ENCODE data around the gene PPIB.

Gene PPIB

GRCh38 chr15:64162869-64163658, at the start of gene PPIB:
PPIB (minus strand) TSS chr15:64163022; CDS start chr15:64162986, 36 bp downstream.
- Histone ChIP-seq H3K9me3 (ENCODE audit: control insufficient read depth, insufficient read depth, low read length) (no peaks in the 10 kb centered on the region), H3K4me1 (ENCODE audit: control insufficient read depth, insufficient read depth, low read length) (peaks cover 11% of the 10 kb centered on the region), H3K9ac (ENCODE audit: low read depth, low read length) (peak within 1 kb of the TSS; percentile 87), H3K36me3 (ENCODE audit: control insufficient read depth, insufficient read depth, low read length) (peaks cover 20% of the 10 kb centered on the region), H3K27me3 (ENCODE audit: control insufficient read depth, insufficient read depth, low read length) (no peaks in the 10 kb centered on the region), H3K4me3 (ENCODE audit: low read depth, low read length) (peak within 1 kb of the TSS; percentile 86)

DNA sequence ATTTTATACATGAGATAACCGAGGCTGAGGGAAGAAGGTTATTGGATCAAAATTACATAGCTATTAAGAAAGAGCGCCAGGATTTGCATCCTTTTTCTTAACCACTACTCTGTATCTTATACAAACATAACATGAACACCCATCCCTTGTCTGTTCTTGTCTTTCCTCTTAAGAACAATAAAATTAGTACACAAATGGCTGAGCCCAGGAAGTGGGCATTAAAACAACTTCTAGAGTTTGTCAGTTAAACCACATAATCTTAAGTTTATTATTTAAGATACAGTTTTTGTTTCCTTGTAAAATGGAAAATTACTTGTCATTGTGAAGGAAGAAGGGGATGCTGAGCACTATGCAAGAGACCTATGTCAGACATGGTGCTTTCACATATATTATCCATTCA, 48.9 kb upstream of the PPIB start:
- H3K36me3 ChIP-seq (ENCODE audit: control insufficient read depth, insufficient read depth, low read length): no peaks in the 10 kb centered on the region
- no peaks in the 10 kb centered on the region for H3K27me3 ChIP-seq (ENCODE audit: control insufficient read depth, insufficient read depth, low read length)
- no peaks in the 10 kb centered on the region for H3K9me3 ChIP-seq (ENCODE audit: control insufficient read depth, insufficient read depth, low read length)
- H3K4me1 ChIP-seq (ENCODE audit: control insufficient read depth, insufficient read depth, low read length): no peaks in the 10 kb centered on the region
- H3K9ac ChIP-seq (ENCODE audit: low read depth, low read length): no peak overlapping the region
- H3K4me3 ChIP-seq (ENCODE audit: low read depth, low read length): no peak overlapping the region

DNA sequence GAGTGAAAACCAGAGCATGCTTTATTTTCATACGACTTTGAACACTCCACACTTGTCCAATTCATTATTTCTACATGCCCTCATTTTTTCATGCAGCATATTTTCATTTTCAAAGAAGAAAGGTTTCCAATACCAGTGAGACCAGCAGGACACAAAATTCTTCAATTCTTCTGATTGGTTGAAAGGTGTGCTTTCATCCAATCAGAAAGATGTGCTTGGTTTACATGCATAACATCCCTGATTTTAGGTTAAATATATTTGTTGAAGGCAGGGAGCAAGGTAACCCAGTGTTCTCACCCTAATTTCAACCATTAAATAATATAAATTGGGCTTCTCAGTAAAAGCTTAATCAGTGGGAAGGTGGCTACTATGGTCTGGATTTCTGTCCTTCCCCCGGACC, 47.5 kb upstream of the PPIB start:
- Histone ChIP-seq H3K36me3 (ENCODE audit: control insufficient read depth, insufficient read depth, low read length) (no peaks in the 10 kb centered on the region), H3K4me1 (ENCODE audit: control insufficient read depth, insufficient read depth, low read length) (no peaks in the 10 kb centered on the region), H3K4me3 (ENCODE audit: low read depth, low read length) (no peak overlapping the region), H3K9ac (ENCODE audit: low read depth, low read length) (no peak overlapping the region), H3K9me3 (ENCODE audit: control insufficient read depth, insufficient read depth, low read length) (no peaks in the 10 kb centered on the region), H3K27me3 (ENCODE audit: control insufficient read depth, insufficient read depth, low read length) (no peaks in the 10 kb centered on the region)

DNA sequence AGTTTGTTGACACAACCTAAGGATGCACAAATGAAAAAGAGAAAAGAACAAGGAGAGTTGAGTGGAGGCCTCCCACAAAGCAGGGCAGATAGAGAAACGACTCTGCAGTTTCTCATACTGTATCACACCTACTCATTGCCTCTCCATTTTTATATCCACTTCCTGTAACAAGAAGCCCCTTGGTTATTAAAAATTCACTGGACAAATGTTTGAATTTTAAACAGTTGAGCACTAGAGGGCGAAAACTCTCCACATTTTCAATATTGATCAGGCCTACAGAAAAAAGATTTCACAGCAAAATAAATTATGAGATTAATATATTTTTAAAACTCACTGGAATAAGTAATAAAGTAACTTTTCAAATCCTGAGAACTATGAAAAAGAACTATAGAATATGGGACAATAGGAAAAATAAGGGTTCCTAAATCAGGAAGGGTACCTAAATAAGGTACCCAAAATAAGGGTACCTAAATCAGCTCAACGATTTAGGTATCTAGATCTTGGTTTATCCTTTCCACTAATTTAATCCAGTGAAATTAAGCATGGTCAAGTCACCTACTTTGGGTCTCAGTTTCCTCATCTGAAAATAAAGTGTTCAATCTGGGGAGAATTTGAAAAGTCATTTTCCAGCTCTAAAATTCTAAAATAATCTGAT, 47.0 kb upstream of the PPIB start:
- Histone ChIP-seq H3K36me3 (ENCODE audit: control insufficient read depth, insufficient read depth, low read length) (no peaks in the 10 kb centered on the region), H3K9me3 (ENCODE audit: control insufficient read depth, insufficient read depth, low read length) (no peaks in the 10 kb centered on the region), H3K4me1 (ENCODE audit: control insufficient read depth, insufficient read depth, low read length) (no peaks in the 10 kb centered on the region), H3K27me3 (ENCODE audit: control insufficient read depth, insufficient read depth, low read length) (no peaks in the 10 kb centered on the region), H3K4me3 (ENCODE audit: low read depth, low read length) (no peak overlapping the region), H3K9ac (ENCODE audit: low read depth, low read length) (no peak overlapping the region)

DNA sequence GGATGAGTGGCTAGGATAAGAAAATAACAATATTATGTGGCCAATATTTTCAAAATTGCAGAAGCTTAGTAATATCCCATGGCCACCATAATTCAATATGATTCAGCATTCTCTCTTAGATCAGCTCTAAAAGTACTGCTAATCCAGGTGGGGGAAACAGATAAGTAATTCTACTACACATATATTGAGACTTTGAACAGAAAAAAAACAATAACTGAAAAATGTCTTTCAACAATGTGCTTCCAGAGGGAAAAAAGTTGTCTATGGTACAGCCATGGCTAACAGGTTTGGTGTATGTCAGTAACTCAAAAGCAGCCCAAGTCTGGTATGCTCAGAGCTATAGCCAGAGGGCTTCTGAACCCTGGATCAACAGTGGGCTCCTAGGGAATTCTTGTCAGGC, 42.4 kb upstream of the PPIB start:
- Histone ChIP-seq H3K4me1 (ENCODE audit: control insufficient read depth, insufficient read depth, low read length) (no peaks in the 10 kb centered on the region), H3K27me3 (ENCODE audit: control insufficient read depth, insufficient read depth, low read length) (no peaks in the 10 kb centered on the region), H3K9me3 (ENCODE audit: control insufficient read depth, insufficient read depth, low read length) (no peaks in the 10 kb centered on the region), H3K36me3 (ENCODE audit: control insufficient read depth, insufficient read depth, low read length) (peaks cover 4% of the 10 kb centered on the region), H3K9ac (ENCODE audit: low read depth, low read length) (no peak overlapping the region), H3K4me3 (ENCODE audit: low read depth, low read length) (no peak overlapping the region)

DNA sequence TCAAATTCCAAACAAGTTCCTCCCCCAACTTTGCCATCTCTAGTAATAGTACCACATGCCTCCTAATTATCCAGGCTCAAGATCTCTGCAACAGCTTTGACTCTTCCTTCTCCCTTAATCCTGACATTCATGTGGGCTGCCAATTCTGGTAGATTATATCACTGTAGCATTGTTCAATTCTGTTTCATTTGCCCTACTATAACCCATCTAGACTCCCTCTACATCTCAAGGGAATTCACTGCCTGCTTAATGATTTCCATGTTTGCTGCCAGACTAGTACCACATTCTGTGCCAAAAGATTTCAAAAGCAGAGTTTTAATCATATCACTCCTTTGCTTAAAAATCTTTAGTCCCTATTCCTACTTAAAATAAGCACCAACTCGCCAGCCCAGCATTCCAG, 34.6 kb upstream of the PPIB start:
- Histone ChIP-seq H3K4me3 (ENCODE audit: low read depth, low read length) (no peak overlapping the region), H3K4me1 (ENCODE audit: control insufficient read depth, insufficient read depth, low read length) (no peaks in the 10 kb centered on the region), H3K9me3 (ENCODE audit: control insufficient read depth, insufficient read depth, low read length) (no peaks in the 10 kb centered on the region), H3K9ac (ENCODE audit: low read depth, low read length) (no peak overlapping the region), H3K27me3 (ENCODE audit: control insufficient read depth, insufficient read depth, low read length) (no peaks in the 10 kb centered on the region), H3K36me3 (ENCODE audit: control insufficient read depth, insufficient read depth, low read length) (peaks cover 4% of the 10 kb centered on the region)

GRCh38 chr15:64193971-64194370, 31.1 kb upstream of the PPIB start:
- Histone ChIP-seq H3K9me3 (ENCODE audit: control insufficient read depth, insufficient read depth, low read length) (no peaks in the 10 kb centered on the region), H3K27me3 (ENCODE audit: control insufficient read depth, insufficient read depth, low read length) (no peaks in the 10 kb centered on the region), H3K4me1 (ENCODE audit: control insufficient read depth, insufficient read depth, low read length) (no peaks in the 10 kb centered on the region), H3K36me3 (ENCODE audit: control insufficient read depth, insufficient read depth, low read length) (no peaks in the 10 kb centered on the region), H3K9ac (ENCODE audit: low read depth, low read length) (peak overlapping the region; percentile 32), H3K4me3 (ENCODE audit: low read depth, low read length) (no peak overlapping the region)

- Histone ChIP-seq H3K9me3 (ENCODE audit: control insufficient read depth, insufficient read depth, low read length) (no peaks in the 10 kb centered on the region), H3K27me3 (ENCODE audit: control insufficient read depth, insufficient read depth, low read length) (no peaks in the 10 kb centered on the region), H3K4me3 (ENCODE audit: low read depth, low read length) (no peak overlapping the region), H3K36me3 (ENCODE audit: control insufficient read depth, insufficient read depth, low read length) (no peaks in the 10 kb centered on the region), H3K4me1 (ENCODE audit: control insufficient read depth, insufficient read depth, low read length) (no peaks in the 10 kb centered on the region), H3K9ac (ENCODE audit: low read depth, low read length) (no peak overlapping the region)
Observed at GRCh38 chr15:64191971-64192830, 29.4 kb upstream of the PPIB start.

DNA sequence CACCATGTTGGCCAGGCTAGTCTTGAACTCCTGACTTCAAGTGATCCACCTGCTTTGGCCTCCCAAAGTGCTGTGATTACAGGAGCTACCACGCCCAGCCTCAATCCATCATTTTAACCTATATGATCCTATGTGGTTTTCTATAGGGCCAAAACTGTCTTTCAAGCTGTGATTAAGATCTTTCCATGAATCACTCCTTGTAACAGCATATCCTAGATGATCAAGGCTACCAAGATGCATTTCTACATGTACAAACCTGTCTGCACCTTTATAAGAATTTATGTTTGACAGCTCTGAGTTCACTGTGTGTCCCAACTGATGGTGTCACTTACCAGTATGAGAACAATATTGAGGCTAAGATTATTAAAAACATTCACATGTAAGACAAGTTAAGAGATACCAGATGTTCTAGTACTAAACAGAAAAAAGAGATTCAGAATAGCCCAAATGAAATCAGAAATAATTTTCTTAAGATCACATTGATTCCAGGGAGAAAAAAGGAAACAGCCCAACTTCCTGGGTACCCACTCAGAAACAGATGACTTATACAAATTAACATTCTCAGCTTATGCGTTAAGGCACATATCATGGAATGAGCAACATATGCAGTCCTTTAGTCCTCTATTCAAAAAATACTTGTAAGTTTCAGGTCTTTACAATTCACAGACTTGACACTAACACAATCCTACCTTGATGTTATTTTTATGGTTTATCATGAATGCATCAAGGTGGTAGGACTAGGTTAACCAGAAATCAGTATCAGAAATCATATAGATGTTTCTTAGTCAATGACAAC, 24.8 kb upstream of the PPIB start:
- Histone ChIP-seq H3K27me3 (ENCODE audit: control insufficient read depth, insufficient read depth, low read length) (no peaks in the 10 kb centered on the region), H3K9ac (ENCODE audit: low read depth, low read length) (no peak overlapping the region), H3K4me1 (ENCODE audit: control insufficient read depth, insufficient read depth, low read length) (no peaks in the 10 kb centered on the region), H3K4me3 (ENCODE audit: low read depth, low read length) (no peak overlapping the region), H3K36me3 (ENCODE audit: control insufficient read depth, insufficient read depth, low read length) (no peaks in the 10 kb centered on the region), H3K9me3 (ENCODE audit: control insufficient read depth, insufficient read depth, low read length) (no peaks in the 10 kb centered on the region)

DNA sequence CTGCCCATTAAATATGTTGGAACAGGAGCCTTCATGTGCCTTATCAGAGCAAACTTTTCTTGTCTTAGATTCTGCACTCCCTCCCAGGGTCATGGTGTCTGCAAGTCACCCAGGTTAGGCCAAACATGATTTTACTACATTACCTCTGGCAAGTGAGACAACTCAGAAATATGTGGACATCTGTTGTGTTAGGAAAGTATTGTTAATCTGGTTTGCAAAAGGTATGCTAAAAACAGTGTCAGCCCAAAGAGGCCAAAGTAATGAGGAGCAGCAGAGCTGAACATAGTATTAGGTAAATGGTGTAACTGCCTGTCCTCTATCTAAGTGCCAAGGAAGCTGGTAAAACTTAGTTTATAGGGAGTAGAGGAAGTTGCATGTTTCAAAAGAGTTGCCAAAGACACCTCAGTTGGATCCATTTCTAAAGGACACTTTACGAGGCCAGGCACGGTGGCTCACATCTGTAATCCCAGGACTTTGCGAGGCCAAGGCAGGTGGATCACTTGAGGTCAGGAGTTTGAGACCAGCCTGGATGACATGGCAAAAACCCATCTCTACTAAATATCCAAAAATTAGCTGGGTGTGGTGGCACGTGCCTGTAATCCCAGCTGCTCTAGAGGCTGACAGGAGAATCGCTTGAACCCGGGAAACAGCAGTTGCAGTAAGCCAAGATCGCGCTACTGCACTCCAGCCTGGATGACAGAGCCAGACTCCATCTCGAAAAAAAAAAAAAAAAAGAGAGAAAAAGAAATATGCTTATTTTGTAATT, 22.5 kb upstream of the PPIB start:
- Histone ChIP-seq H3K36me3 (ENCODE audit: control insufficient read depth, insufficient read depth, low read length) (no peaks in the 10 kb centered on the region), H3K9ac (ENCODE audit: low read depth, low read length) (no peak overlapping the region), H3K9me3 (ENCODE audit: control insufficient read depth, insufficient read depth, low read length) (no peaks in the 10 kb centered on the region), H3K4me3 (ENCODE audit: low read depth, low read length) (no peak overlapping the region), H3K4me1 (ENCODE audit: control insufficient read depth, insufficient read depth, low read length) (no peaks in the 10 kb centered on the region), H3K27me3 (ENCODE audit: control insufficient read depth, insufficient read depth, low read length) (no peaks in the 10 kb centered on the region)
